Ovary (tissue), 9 donors: Measurements from ENCODE around the gene IPPK. TPM values are rescaled to one million over a fixed set of nuclear protein-coding genes. Genes with fewer than 3 reads are reported as not detected.

Experiments
- DNase-seq, 5 donors: peaks; one replicate each; pipeline ENCODE4 v3.0.0-alpha.2; 2019 to 2020
- H3K27ac ChIP-seq, 2 donors: fragments of 200-600 bp; one replicate each; pipeline versions ENCODE4 v1.5.1 to v1.8.0; 2019 to 2022
- H3K27me3 ChIP-seq: fragments of 200-600 bp; one replicate; pipeline ENCODE4 v1.8.0; 2022
- H3K36me3 ChIP-seq: fragments of 200-600 bp; sonication (generic); one replicate; pipeline ENCODE4 v1.5.1; 2019
- H3K4me1 ChIP-seq: one replicate; pipeline ENCODE4 v1.8.1; 2013; ENCODE audit warnings: mild to moderate bottlenecking, moderate library complexity; ENCODE audit not compliant: insufficient read depth
- H3K4me3 ChIP-seq: fragments of 200-600 bp; sonication (generic); one replicate; pipeline ENCODE4 v1.5.1; 2017
- H3K9me3 ChIP-seq, 2 donors: fragments of 200-600 bp in 1 of 2; sonication (generic) in 1 of 2; one replicate each; pipeline versions ENCODE4 v1.5.1 to v1.8.1; 2013 to 2019; ENCODE audit warnings: mild to moderate bottlenecking in 1 of 2, moderate library complexity in 1 of 2
- CTCF ChIP-seq, 3 donors: fragments of 450-650 bp in 2 of 3; fragments of 200-600 bp in 1 of 3; IDR thresholded peaks; one replicate each; pipeline versions ENCODE4 v1.5.1 to v1.8.0; 2016 to 2022; ENCODE audit warnings: antibody characterized with exemption in 3 of 3, mild to moderate bottlenecking in 1 of 3
- EP300 ChIP-seq: sonication (generic); formaldehyde crosslinking; IDR thresholded peaks from one replicate; pipeline ENCODE4 v1.6.1; 2017; ENCODE audit warnings: antibody characterized with exemption
- POLR2A ChIP-seq: fragments of 450-650 bp; IDR thresholded peaks from one replicate; pipeline ENCODE4 v1.6.1; 2017; ENCODE audit warnings: antibody characterized with exemption, mild to moderate bottlenecking, moderate library complexity
- WGBS, 3 donors: extraction: QIAGEN DNeasy Blood & Tissue Kit in 1 of 3; methylation state at CpG; one replicate each; pipeline versions ENCODE4 v1.1.5 to v1.1.7; 2013 to 2017; 5-methylcytosine and 5-hydroxymethylcytosine counted together
- intact Hi-C, 4 donors: fragments of 100-400 bp; cut with DNase I; formaldehyde crosslinking; loops; one replicate each; pipeline versions ENCODE4 v1.11.0 to v1.15.1; 2022 to 2023
- polyA plus RNA-seq, 2 donors: library from polyadenylated mRNA; stranded (reverse); fragments of 200-250 nt in 1 of 2; fragments of 350-450 nt in 1 of 2; fragmentation: Illumina TruSeq in 1 of 2; extraction: RNeasy Lipid Tissue Mini Kit (QIAGEN cat#74804) in 1 of 2; gene quantifications; one replicate each; pipeline ENCODE4 v1.2.3, GENCODE V29; 2013 to 2014
- total RNA-seq, 7 donors: library from RNA; depleted of rRNA in 2 of 7; stranded (reverse); fragments of >200 nt in 2 of 7; fragmentation: NEBNext Ultra II Directional in 3 of 7; extraction: Animal tissue kit (Norgen Biotek cat#: 25700) in 3 of 7; gene quantifications; one replicate each; pipeline versions ENCODE4 v1.1.0 to v1.2.4, GENCODE V29; 2016 to 2023
- donor health status: DM: no; HTN: no; CAD: no; lungs with moderate emphysema.
- donor health status: DM: no; HTN: no; CAD: no.
- donor health status: Bipolar disorder and iron deficiency.
- donor health status: DM: yes; HTN: yes; CAD: no.
- donor health status: DM: no; HTN: no; CAD: no.
- donor health status: DM: yes; HTN: yes; CAD: no.

Gene IPPK
- total and polyA plus RNA-seq, 9 donors: 4.7 to 8.5 (median 7.1) TPM

GRCh38 chr9:92639791-92640271 is 30.1 kb downstream of the IPPK start:
- DNase-seq: peak in 3 of 5 donors; percentile 10 to 26 (median 13)
- WGBS, 3 donors: 90 to 91% (median 91%) methylated on average over 9 of the region's 9 CpGs
- H3K9me3 ChIP-seq: no peaks in the 10 kb centered on the region
- TF ChIP-seq CTCF (IDR thresholded peaks at IDR 0.05): no peak
- no peak overlapping the region for H3K4me3 ChIP-seq
- intact Hi-C loops: loop anchor here (5.0 to 10.0 kb wide), 8 partner anchors 125 to 505 kb away; no protein-coding TSS in a partner anchor
- H3K27me3 ChIP-seq: no peaks in the 10 kb centered on the region
- no peaks in the 10 kb centered on the region for H3K4me1 ChIP-seq
- no peak overlapping the region for H3K27ac ChIP-seq
- H3K36me3 ChIP-seq: no peaks in the 10 kb centered on the region

GRCh38 chr9:92639124-92639523 is 30.8 kb downstream of the IPPK start:
- no peaks in the 10 kb centered on the region for H3K4me1 ChIP-seq
- DNase-seq: no peak
- H3K27me3 ChIP-seq: no peaks in the 10 kb centered on the region
- TF ChIP-seq EP300 (no peak), CTCF (IDR thresholded peaks at IDR 0.05) (no peak), POLR2A (no peak)
- intact Hi-C loops: loop anchor here (5.0 to 10.0 kb wide), 7 partner anchors 194 to 504 kb away; no protein-coding TSS in a partner anchor
- no peak overlapping the region for H3K27ac ChIP-seq
- H3K9me3 ChIP-seq: no peaks in the 10 kb centered on the region
- no peaks in the 10 kb centered on the region for H3K36me3 ChIP-seq
- WGBS, 3 donors: 94 to 98% (median 96%) methylated on average over 7 of the region's 7 CpGs
- no peak overlapping the region for H3K4me3 ChIP-seq

GRCh38 chr9:92638621-92639101 is 31.3 kb downstream of the IPPK start:
- DNase-seq: peak in 3 of 5 donors; percentile 6 to 23 (median 16)
- Histone ChIP-seq H3K9me3 (no peaks in the 10 kb centered on the region), H3K27me3 (no peaks in the 10 kb centered on the region), H3K4me3 (no peak overlapping the region), H3K4me1 (peaks cover 3% of the 10 kb centered on the region), H3K27ac (no peak overlapping the region), H3K36me3 (no peaks in the 10 kb centered on the region)
- intact Hi-C loops: loop anchor here (5.0 to 10.0 kb wide), 7 partner anchors 194 to 504 kb away; no protein-coding TSS in a partner anchor
- WGBS, 3 donors: 78 to 93% (median 84%) methylated on average over 5 of the region's 5 CpGs
- TF ChIP-seq EP300 (no peak), POLR2A (no peak), CTCF (IDR thresholded peaks at IDR 0.05) (no peak)

- peak in 3 of 5 donors; percentile 12 to 29 (median 13) for DNase-seq
- 84 to 90% (median 87%) methylated on average over 26 of the region's 26 CpGs for WGBS, 3 donors
- no peaks in the 10 kb centered on the region for H3K9me3 ChIP-seq
- intact Hi-C loops: loop anchor here (5.0 to 10.0 kb wide), 7 partner anchors 193 to 503 kb away; no protein-coding TSS in a partner anchor
- H3K27me3 ChIP-seq: no peaks in the 10 kb centered on the region
- peaks cover 3% of the 10 kb centered on the region for H3K4me1 ChIP-seq
- H3K4me3 ChIP-seq: no peak overlapping the region
- TF ChIP-seq POLR2A: no peak
- no peak overlapping the region for H3K27ac ChIP-seq
- no peaks in the 10 kb centered on the region for H3K36me3 ChIP-seq
Measured at GRCh38 chr9:92637886-92638620, 31.9 kb downstream of the IPPK start.

GRCh38 chr9:92637326-92637725 is 32.6 kb downstream of the IPPK start:
- Histone ChIP-seq H3K4me3 (no peak overlapping the region), H3K9me3 (no peaks in the 10 kb centered on the region), H3K27me3 (no peaks in the 10 kb centered on the region), H3K36me3 (no peaks in the 10 kb centered on the region), H3K27ac (no peak overlapping the region), H3K4me1 (peaks cover 3% of the 10 kb centered on the region)
- intact Hi-C loops: loop anchor here (5.0 to 10.0 kb wide), 7 partner anchors 193 to 503 kb away; no protein-coding TSS in a partner anchor
- peak in 3 of 5 donors; percentile 6 to 32 (median 15) for DNase-seq
- TF ChIP-seq POLR2A: no peak
- 83 to 93% (median 91%) methylated on average over 7 of the region's 7 CpGs for WGBS, 3 donors
